NCI-H524 (cell line): ENCODE measurements around the gene TNMD.
"Not testable (repeated sequence)": the region's sequence is repeated elsewhere in the genome, so short reads cannot be mapped to it uniquely, and the experiment has no call there.

Experiments used
- DNase-seq, 2 experiments: peaks; one replicate each; lab custom pipeline; 2025; lab: John Stamatoyannopoulos, UW

Gene TNMD

GRCh38 chrX:100584611-100585010 lies at the start of gene TNMD:
Gene TNMD, plus strand, starts transcription at chrX:100584936. Its CDS starts 83 bp downstream, at chrX:100585019.
- DNase-seq: no peak

GRCh38 chrX:100565534-100565933 lies 19.2 kb upstream of the TNMD start:
- not testable (repeated sequence) for DNase-seq

GRCh38 chrX:100586747-100587146 lies 2.0 kb downstream of the TNMD start:
- DNase-seq: no peak

GRCh38 chrX:100587861-100588260 lies 3.1 kb downstream of the TNMD start:
- no peak for DNase-seq

- DNase-seq: no peak
Measured at GRCh38 chrX:100591256-100592051, 6.7 kb downstream of the TNMD start.

- no peak for DNase-seq
Measured at GRCh38 chrX:100593126-100593525, 8.4 kb downstream of the TNMD start.

GRCh38 chrX:100593581-100593980 lies 8.8 kb downstream of the TNMD start:
- DNase-seq: no peak

GRCh38 chrX:100596601-100597000 lies 11.9 kb downstream of the TNMD start:
- no peak for DNase-seq

- DNase-seq: no peak
Measured at GRCh38 chrX:100599456-100599855, 14.7 kb downstream of the TNMD start.

- no peak for DNase-seq
Measured at GRCh38 chrX:100600340-100600739, 15.6 kb downstream of the TNMD start.

- no peak for DNase-seq
Measured at GRCh38 chrX:100600758-100601157, 16.0 kb downstream of the TNMD start.

GRCh38 chrX:100606753-100607152 lies 22.0 kb downstream of the TNMD start:
- DNase-seq: no peak

- DNase-seq: peak in 1 of 2 experiments; percentile 6
Measured at GRCh38 chrX:100609591-100609990, 24.9 kb downstream of the TNMD start.

GRCh38 chrX:100611951-100612350 lies 27.2 kb downstream of the TNMD start:
- no peak for DNase-seq

GRCh38 chrX:100615005-100615404 lies 30.3 kb downstream of the TNMD start:
- peak in 1 of 2 experiments; percentile 5 for DNase-seq

- no peak for DNase-seq
Measured at GRCh38 chrX:100623001-100623400, 38.3 kb downstream of the TNMD start.

- DNase-seq: no peak
Measured at GRCh38 chrX:100625985-100626491, 41.3 kb downstream of the TNMD start.

GRCh38 chrX:100635040-100635439 lies 50.3 kb downstream of the TNMD start:
- DNase-seq: no peak

GRCh38 chrX:100635989-100636320 lies 51.2 kb downstream of the TNMD start:
- DNase-seq: peak in 1 of 2 experiments; percentile 12

- peak; percentile 95 for DNase-seq
Measured at GRCh38 chrX:100636321-100636991, 51.7 kb downstream of the TNMD start, which contains the start of gene TSPAN6. Gene TSPAN6, minus strand, starts transcription at chrX:100636806. Its CDS starts 112 bp downstream, at chrX:100636694.

- no peak for DNase-seq
Measured at GRCh38 chrX:100642290-100642689, 57.6 kb downstream of the TNMD start.

- DNase-seq: no peak
Measured at GRCh38 chrX:100643212-100643611, 58.5 kb downstream of the TNMD start.
